Testis (tissue), 2 donors: ENCODE measurements around the gene WIPF3.

Source experiments
- CTCF ChIP-seq, 3 experiments: fragments of 450-650 bp in 2 of 3; fragments of 200-600 bp in 1 of 3; sonication (generic) in 1 of 3; IDR thresholded peaks; one replicate each; pipeline ENCODE4 v1.5.1; 2016 to 2019; ENCODE audit warnings: antibody characterized with exemption in 3 of 3, mild to moderate bottlenecking in 2 of 3, moderate library complexity in 1 of 3
- POLR2A ChIP-seq: fragments of 450-650 bp; IDR thresholded peaks from one replicate; pipeline ENCODE4 v1.6.1; 2017; ENCODE audit warnings: antibody characterized with exemption, mild to moderate bottlenecking, moderate library complexity

- TF ChIP-seq POLR2A (no peak), CTCF (IDR thresholded peaks at IDR 0.05) (no peak)
These were observed 52.8 kb downstream of the WIPF3 start for GRCh38 chr7:29859104-29859503.
